GM21576 (cell line): ENCODE measurements around the gene VSTM2A.
"Not testable (repeated sequence)": the region's sequence is repeated elsewhere in the genome, so short reads cannot be mapped to it uniquely, and the experiment has no call there.

Experiments
- ATAC-seq: cut with Tn5 transposase; IDR thresholded peaks from one replicate; pipeline ENCODE4 v1.9.1; 2021; ENCODE audit warnings: mild to moderate bottlenecking, moderate library complexity; ENCODE audit not compliant: unreplicated experiment

The VSTM2A gene, protein sequence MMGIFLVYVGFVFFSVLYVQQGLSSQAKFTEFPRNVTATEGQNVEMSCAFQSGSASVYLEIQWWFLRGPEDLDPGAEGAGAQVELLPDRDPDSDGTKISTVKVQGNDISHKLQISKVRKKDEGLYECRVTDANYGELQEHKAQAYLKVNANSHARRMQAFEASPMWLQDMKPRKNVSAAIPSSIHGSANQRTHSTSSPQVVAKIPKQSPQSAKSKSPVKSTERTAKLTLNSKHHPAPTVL

DNA sequence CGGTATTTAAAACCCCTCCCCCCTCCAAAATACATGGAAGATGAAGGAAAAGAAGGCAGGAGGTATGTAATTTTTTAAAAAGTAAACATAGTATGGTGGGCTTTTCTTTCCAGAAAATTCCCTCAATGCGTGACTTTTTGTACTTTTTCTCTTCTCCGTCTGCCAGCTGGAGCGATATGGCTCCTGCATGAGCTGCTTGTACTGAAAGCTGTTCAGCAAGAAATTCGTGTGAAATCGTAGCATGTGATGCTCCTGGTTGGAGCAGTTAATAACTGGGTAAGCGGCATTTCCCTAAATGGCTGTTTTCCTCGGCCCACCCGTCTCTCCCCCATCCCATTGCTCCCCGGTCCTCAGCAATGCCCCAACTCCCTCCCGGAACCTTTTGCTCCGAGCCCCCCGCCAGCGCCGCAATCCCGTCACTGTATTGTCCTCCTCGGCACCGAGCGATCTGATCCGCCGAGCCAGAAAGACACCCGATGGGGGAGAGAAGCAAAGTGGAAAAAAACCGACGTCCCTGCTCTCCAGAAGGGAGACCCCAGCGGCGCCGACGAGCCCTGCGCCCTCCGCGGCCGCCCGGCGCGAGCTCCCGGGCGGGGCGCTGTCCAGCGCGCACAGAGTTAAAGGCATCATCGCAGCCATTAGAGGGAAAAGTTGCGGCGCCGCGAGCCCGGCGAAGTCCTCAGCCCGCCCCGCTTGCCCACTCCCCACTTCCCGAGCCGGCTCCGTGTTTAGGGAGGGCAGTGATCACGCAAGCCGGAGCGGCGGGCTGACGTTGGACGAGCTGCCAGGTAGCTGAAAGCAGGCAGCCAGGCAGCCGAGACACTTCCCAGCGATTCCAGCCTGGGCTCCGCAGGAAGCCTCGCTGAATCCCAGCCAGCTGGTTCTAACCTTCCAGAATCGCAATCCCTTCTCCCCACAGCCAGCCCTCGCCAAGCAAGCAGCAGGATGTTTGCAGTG lies at the start of gene VSTM2A:
TSS of gene VSTM2A (plus strand) at position 707 of the 957 bp plus-strand sequence. CDS start 356 bp downstream, outside the sequence.
- no peak for ATAC-seq

DNA sequence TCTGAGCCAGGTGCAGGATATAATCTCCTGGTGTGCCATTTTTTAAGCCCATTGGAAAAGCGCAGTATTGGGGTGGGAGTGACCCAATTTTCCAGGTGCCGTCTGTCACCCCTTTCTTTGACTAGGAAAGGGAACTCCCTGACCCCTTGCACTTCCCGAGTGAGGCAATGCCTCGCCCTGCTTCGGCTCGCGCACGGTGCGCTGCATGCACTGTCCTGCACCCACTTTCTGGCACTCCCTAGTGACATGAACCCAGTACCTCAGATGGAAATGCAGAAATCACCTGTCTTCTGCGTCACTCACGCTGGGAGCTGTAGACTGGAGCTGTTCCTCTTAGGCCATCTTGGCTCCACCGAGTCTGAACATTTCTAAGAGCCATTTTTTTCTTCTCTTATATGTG lies 37.6 kb upstream of the VSTM2A start:
- ATAC-seq, result not testable (repeated sequence)

DNA sequence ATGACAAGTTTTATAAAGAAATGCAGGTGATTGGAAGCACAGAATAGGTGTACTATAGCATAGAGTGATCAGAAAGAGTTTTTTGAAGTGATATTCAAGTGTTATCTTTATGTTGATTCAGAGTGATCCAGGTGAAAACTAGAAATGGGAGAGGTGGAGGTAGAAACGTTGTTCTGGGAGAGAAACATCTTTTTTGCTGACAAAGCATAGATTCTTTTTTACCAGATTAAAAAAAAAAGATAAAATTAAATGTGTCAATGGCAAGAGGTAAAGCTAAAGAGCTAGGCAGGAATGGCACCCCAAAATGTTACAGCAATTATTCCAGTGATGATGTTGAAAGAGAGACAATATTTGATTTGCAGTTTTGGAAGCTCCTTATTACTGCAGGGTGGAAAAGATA lies 12.6 kb upstream of the VSTM2A start:
- ATAC-seq, result no peak

DNA sequence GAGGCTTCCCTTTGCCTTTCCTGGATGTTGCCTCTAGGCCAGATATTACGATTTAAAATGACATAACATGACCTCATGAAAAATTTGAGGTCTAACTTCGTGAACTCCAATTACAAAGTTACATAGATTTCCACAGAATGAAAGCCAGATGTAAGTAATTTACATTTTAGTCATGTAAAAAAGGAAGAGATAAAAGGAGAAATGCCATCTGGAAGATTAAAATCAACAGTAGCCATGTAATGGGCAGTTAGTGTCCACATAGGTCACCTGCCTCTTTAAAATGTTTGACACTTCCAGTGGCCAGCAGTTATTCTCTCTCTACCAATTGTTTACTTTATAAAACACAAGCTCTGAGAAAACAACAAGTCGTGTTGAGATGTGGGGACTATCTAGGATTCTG lies 4.1 kb upstream of the VSTM2A start:
- no peak for ATAC-seq

DNA sequence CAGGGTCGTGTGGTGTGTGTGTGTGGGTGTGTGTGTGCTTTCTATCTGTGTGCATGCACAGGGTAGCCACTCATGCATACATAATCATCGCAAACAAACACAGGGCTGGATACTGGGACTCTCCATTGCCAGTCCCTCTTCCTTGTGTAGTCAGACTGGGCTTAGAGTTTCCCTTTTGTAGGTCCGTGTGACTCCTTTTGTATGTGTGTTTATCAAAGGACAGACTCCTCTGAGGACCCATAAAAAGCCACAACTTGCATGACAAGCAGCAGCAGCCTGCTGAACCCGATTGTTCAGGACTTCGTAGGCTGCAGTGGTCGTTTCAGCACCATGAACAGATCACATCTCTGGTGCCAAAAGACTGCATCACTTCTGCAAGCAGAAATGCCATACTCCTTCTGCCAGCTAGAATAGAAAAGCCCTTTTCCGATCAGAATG lies 895 bp downstream of the VSTM2A start:
- ATAC-seq, result no peak

DNA sequence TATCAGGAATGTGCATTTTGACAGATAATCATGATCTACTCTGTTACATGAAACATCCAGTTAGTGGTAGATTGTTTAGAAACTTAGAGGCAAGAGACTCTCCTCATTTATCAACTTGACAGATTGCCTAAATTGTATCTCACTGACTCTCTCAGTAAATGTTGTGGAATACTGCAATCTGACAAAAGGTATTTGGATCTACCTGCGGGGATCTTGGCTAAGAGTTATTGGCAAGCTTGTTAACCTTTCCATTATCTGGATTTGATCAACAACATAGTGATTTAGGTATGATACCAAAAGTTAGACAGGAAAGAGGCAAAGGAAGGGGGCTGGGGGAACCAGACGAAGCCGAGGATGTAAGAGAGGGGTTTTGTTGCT lies 2.0 kb downstream of the VSTM2A start:
- ATAC-seq, result no peak

DNA sequence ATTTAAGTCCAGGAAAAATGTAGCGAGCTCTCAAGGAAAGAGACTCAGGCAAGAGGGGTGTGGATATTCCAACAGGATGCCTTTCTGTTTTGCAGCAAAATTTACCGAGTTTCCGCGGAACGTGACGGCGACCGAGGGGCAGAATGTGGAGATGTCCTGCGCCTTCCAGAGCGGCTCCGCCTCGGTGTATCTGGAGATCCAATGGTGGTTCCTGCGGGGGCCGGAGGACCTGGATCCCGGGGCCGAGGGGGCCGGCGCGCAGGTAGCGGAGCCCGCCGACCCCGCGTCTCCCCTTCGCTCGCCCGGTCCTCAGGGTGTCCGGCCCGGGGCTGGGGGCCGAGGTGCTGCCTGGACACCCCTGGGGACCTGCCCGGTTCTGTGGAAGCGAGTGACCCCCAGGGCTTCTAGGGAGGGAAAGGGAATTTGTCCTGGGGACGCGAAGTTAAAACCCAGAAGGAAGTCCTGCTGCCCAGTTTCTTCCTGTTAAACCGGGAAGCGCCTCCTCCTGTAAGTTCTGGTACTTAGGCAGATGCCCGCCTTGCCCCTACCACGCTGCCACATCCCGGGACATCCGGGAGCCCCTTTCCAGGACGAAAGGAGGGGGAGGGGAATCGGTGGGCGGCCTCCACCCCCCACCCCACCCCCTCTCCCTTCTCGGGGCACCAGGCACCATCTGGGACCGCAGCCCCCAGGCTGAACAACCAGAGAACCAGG lies 2.5 kb downstream of the VSTM2A start:
- no peak for ATAC-seq

DNA sequence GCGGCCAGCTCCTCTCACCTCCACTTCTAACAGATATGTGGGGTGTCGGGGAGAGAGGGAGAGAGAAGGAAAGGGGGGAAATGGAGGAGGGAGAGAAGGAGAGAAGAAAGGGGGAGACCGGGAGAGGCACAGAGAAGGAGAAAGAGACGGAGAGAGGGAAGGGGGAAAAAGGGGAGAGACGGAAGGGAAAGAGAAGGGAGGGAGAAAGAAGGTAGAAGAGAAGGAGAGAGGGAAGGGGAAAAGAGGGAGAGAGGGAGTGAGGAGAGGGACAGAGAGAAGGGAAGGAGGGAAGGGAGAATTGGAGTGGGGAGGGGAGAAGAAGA lies 3.0 kb downstream of the VSTM2A start:
- no peak for ATAC-seq

DNA sequence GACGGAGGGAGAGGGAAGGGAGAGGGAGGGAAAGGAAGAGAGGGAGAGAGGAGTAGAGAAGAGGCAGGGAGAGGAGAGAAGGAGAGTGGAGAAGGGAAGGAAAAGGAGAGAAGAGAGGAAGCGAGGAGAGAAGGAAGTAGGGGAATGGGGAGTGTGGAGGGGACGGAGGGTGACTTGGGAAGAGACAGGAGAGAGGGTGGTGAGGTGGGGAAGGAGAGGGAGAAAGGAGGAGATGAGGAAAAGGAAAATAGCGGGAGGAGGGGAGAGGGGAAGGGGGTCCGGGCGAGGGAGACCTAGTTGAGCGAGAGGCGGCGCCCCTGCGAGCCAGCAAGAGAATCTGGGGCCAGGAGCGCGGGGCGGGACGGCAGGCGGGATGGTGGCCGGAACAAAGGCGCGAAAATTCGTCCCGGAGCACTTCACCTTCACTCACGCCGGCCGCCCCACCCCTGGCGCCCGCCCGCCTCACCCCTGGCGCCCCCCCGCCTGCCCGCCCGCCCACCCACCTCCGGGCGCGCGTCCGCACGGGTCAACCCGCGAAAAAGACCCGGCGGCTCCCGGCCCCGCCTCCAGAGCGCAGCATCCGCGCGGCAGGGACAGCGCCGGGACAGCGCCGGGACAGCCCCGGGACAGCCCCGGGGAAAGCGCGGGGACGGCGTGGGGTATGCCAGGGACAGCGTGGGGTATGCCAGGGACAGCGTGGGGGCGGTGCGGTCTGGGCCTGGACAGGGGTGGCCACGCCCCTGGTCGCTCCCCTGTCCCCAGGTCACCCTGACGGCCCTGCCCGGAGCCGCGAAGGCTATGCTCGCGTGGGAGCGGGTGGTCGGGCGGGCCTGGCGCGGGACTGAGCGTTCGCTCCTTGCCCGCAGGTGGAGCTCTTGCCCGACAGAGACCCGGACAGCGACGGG lies 4.2 kb downstream of the VSTM2A start:
- ATAC-seq, result no peak

DNA sequence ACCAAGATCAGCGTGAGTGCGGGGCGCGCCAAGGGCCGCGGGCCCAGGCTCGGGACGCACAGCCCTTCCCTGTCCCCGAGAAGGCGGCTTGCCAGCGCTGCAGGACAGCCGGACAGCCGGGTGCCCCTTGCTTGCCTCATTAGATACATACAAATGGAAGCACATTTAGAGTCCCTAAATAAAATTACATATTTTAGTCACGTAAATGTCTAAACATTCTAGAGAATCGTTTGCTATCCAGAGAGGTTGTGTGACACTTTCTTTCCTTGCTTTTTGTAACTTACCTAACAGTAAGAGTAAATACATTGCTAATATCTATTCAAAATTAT lies 4.8 kb downstream of the VSTM2A start:
- no peak for ATAC-seq

DNA sequence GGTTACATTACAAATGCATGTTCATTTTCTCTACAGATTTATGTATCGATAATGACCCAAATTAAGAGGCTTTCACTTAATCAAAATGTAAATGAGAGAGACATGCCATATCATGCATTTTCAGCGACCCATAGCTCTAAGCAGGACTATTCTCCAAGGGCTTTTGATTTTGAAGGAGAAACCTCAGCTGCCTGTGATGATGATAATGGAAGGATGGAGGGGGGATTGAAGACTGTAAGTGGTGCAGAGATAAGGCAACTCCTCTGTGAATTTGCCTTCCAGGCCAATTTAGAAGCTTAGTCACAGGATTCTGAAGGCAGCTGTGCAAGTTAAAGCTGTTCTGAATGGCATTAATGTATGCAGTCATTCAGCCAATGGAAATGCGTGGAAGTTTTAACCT lies 8.3 kb downstream of the VSTM2A start:
- no peak for ATAC-seq

DNA sequence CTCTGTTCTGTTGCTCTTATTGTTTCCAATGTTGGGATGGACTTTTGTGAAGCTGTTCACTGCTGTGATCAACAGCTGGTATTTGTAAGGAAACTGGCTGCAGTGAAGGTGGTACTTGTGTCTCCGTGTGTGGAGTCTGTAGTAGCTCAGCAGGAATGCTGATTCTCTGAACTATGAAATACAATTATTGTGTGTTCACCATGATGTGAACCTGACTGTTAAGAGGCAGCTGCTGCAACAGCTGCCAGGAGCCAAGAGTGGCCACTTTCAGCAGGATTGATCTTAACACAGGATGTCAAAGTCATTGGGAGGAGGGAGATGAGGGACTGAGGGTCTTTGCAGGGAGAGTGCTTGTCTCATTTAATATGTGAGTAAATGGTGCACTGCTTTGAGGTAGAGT lies 13.9 kb downstream of the VSTM2A start:
- ATAC-seq, result no peak

DNA sequence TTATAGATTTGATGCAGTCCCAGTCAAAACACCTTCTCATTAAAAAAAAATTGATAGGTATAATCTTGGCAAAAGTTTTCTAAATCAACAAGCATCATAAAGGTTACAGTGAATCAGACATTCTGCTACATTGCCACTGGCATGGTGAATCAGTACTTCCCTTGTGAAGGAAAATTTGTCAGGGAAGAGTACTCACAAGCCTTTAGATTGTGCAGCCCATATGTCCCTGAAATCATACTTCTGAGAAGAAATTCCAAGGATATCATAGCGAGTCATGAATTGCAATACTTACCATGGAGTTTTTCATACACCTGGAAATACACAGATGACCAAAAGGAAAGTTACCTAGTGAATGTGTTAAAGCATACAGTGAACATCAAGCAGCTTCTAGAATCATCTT lies 17.2 kb downstream of the VSTM2A start:
- no peak for ATAC-seq

DNA sequence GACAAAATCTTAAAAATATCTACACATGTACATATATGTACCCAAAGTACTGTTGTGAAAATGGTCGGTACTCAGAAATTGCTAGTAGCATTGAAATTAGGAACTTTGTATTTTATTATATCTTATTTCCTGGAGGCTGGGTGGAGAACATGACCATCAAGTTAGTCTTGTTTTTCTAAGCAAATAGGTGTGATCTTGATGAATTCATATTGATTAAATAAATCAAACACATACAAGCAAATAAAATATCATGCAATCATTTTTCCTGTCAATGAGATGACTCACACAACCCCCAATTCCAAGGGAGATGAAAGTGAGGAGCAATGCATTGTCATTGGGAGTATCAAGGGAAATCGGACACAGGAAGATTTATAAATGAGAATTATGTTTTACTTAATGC lies 18.0 kb downstream of the VSTM2A start:
- no peak for ATAC-seq

DNA sequence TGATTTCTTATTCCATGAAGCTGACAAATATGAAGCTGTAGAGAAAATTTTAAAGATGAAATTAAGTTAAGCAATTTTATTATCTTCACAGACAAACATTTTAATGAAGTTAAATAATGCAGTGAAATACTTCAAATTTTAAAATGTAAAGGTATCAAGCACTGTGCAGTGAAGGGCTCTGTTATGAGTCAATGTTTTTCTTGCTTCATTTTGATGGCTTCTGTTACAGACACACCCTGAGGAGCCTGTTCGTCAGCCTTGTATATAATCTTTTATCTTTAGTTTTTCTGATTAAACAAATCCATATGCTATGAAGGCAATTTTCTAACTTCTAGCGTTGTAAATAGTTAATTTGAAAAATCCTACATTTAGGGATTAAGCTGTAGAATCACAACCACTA lies 18.5 kb downstream of the VSTM2A start:
- no peak for ATAC-seq

DNA sequence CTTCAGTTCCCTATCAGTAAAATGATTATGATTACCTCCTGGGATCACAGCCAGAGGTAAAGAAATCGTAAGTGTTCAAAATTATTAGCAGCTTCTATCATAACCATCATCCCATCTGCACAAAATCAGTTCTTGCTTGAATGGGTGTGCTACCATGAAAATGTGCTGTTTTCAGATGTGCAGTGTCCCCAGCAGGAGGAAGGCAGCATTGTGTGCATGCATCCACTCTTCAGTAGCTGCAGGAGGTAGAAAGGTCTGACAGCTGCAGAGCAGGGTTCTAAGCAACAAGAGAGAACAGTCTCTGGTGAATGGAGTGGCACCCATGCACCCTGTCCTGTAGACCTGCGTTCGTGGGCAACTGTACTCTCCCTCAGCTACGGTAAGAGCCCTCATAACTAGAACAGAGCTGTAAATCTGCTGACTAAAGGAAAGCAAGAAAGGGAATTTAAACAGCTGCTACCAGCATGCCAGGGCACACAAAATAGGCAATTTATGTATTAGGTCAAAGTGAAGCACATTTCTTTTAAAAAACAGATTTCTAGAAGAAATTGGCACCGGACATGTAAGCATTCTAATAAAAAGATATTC lies 21.2 kb downstream of the VSTM2A start:
- ATAC-seq, result no peak

DNA sequence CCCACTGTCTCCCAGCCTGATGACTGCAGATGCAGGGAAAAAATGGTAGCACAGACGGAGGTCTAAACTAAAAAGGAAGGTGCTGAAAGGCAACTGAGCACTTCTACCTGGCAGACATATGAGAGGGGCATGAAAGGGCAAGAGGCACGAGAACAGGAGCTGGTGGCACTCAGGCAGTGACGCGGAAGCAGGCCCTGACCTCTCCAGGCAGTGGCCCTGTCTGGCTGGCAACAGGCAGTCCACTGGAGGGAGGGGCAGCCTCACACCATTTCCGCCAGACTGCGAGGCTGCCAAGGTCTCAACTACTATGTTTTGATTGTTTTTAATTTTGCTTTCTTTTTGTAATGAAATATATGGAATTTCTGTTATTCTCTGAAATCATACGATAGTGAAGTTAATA lies 23.3 kb downstream of the VSTM2A start:
- no peak for ATAC-seq

DNA sequence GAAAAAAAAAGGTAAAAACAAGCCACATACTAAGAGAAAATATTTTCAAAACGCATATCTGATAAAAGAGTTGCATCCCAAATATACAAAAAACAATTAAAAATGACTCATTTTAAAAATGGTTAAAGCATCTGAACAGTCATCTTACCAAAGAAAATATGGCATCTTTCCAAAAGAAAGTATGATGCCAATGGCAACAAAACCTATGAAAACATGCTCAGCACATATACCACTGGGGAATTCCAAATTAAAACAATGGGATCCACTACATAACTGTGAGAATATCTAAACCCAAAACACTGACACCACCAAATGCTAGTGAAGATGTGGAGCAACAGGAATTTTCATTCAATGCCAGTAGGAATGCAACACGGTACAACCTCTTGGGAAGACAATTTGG lies 39.3 kb downstream of the VSTM2A start:
- no peak for ATAC-seq

DNA sequence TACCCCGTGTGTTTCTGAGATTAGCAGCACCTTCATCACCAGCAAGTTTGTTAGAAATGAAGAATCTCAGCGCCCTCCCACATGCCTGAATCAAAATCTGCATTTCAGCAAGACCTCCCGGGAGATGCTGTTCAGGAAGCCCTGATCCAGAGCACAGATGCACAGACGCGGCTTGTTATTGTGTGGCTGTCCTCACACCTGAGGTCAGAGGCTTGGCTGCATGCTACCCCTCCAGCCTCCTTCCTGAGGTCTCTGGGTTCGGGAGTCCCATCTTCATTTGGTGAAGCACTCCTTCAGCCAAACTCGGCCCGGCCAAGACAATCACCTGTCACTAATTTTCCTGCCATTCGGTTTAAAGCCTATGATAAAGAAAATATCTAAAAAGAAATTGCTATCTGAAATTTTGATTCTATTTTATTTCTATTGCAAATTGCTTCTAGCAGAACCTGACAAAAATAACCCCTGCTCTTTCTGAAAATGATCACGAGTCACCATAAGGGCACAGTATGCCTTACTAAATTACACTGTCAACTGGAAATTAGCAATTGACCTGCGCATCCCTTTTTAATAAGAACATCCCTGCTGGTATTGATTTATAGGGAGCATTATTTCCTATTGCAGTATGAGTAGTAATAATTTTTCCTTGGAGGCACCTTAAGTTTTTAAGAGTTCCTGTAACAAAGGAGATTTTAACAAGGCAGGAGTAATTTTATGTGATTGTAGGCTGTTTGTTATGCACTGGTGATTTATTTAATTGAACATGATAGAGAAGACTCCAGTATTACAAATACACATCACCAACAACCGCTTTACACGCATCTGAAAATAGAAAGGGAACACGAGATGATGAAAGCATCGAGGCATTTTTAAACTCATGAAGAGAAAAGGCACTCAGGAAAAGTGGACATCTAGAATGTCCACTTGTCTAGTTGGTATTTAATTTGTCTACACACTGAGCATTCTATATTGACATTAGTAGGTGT lies 49.5 kb downstream of the VSTM2A start:
- ATAC-seq, result no peak
